ENCODE measurements around the gene PANX2. TPM values are rescaled to one million over a fixed set of nuclear protein-coding genes. Genes with fewer than 3 reads are reported as not detected.

Gene PANX2
- total and polyA plus RNA-seq, 2 donors (not counting 1 experiment from before 2014, with no cell fraction given): 0.04 to 0.59 TPM

DNA sequence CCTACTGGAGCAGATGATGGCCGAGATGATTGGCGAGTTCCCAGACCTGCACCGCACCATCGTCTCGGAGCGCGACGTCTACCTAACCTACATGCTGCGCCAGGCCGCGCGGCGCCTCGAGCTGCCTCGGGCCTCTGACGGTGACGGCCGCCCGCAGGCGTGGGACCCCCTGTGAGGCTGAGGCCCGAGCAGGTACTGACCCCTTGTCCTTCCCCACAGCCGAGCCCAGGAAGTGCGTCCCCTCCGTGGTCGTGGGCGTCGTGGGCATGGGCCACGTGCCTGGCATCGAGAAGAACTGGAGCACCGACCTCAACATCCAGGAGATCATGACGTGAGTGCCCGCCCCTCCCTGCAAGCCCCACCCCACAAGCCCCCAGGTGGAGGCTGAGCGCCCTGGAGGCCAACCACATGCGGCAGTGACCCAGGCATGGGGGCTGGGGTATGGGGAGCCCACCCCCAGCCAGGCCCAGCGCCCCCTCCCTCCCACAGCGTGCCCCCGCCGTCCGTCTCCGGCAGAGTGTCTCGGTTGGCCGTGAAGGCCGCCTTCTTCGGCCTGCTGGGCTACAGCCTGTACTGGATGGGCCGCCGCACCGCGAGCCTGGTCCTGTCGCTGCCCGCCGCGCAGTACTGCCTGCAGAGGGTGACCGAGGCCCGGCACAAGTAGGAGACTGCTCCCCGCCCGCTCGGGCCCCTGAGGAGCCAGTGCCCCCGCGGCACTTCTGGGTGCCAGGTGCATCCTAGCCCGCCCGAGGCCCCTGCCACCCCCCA is 27.5 kb downstream of the PANX2 start:
- ChIA-PET CTCF (no interaction called here), POLR2A (interaction anchor here (0.6 to 1.0 kb wide), 4 partner anchors 8 to 44 kb away, joined by 3 to 9 read pairs (median 5); no protein-coding TSS in a partner anchor)
- 93% methylated on average over 50 of the region's 61 CpGs for WGBS (ENCODE audit: insufficient coverage)
- H3K27ac Mint-ChIP-seq: peak overlapping the region; percentile 41
- H3K9me3 ChIP-seq (ENCODE audit: control extremely low read depth in 1 of 3, control insufficient read depth in 2 of 3, insufficient read depth in 1 of 3, low read length in 2 of 3): no peaks in the 10 kb centered on the region
- no peaks in the 10 kb centered on the region for H3K27me3 ChIP-seq (replicated peaks in 1 of 4; ENCODE audit: control extremely low read depth in 1 of 4, control insufficient read depth in 3 of 4, insufficient read depth in 4 of 4, low read length in 3 of 4)
- no peak overlapping the region for H3K9ac ChIP-seq (ENCODE audit: low read length)
- no peak overlapping the region for H3K27ac ChIP-seq (ENCODE audit: low read length in 2 of 2)
- peak overlapping the region; percentile 67 for H3K4me3 Mint-ChIP-seq
- H4K20me1 ChIP-seq (ENCODE audit: control insufficient read depth, insufficient read depth, low read length, poor library complexity, severe bottlenecking): peaks cover 13% of the 10 kb centered on the region
- intact Hi-C loops (cut with micrococcal nuclease): no loop called here
- peak; percentile 32 for DNase-seq
- no peaks in the 10 kb centered on the region for H3K27me3 Mint-ChIP-seq
- no peaks in the 10 kb centered on the region for H3K9me3 Mint-ChIP-seq (ENCODE audit: insufficient read depth)
- H3K79me2 ChIP-seq (ENCODE audit: control insufficient read depth, insufficient read depth, low read length): peaks cover 41% of the 10 kb centered on the region
- no peak overlapping the region for H3K4me3 ChIP-seq (ENCODE audit: control extremely low read depth in 1 of 5, extremely low read depth in 1 of 5, insufficient read depth in 1 of 5, low read depth in 2 of 5, low read length in 4 of 5)
- peaks cover 0 to 30% of the 10 kb centered on the region in 2 experiments for H3K36me3 ChIP-seq (replicated peaks in 1 of 2; ENCODE audit: control extremely low read depth in 1 of 2, control insufficient read depth in 1 of 2, extremely low read depth in 1 of 2, insufficient read depth in 2 of 2, low read length in 1 of 2)
- no peak for ATAC-seq (ENCODE audit: low read depth)
- TF ChIP-seq EZH2 (IDR thresholded peaks at IDR 0.05; ENCODE audit: borderline replicate concordance, insufficient read depth, low read depth, low read length, poor library complexity, severe bottlenecking): no peak
- TF ChIP-seq CTCF (IDR thresholded peaks at IDR 0.05): no peak
- peaks cover 42 to 52% of the 10 kb centered on the region in 2 donors for H3K4me1 ChIP-seq (ENCODE audit: control insufficient read depth in 2 of 2, insufficient read depth in 2 of 2, low read length in 2 of 2)
- peaks cover 26% of the 10 kb centered on the region for H3K4me1 Mint-ChIP-seq
- H3K4me2 ChIP-seq (replicated peaks; ENCODE audit: low read depth, low read length, poor library complexity, severe bottlenecking): no peak overlapping the region
- H2AFZ ChIP-seq (ENCODE audit: insufficient read depth, low read depth, low read length, poor library complexity, severe bottlenecking): no peak overlapping the region

- H3K27me3 ChIP-seq (replicated peaks in 1 of 4; ENCODE audit: control extremely low read depth in 1 of 4, control insufficient read depth in 3 of 4, insufficient read depth in 4 of 4, low read length in 3 of 4): no peaks in the 10 kb centered on the region
- CTCF ChIA-PET: interaction anchor here (1.0 kb wide), 1 partner anchor 27 kb away, joined by 3 read pairs; no protein-coding TSS in a partner anchor
- intact Hi-C loops (cut with micrococcal nuclease): no loop called here
- POLR2A ChIA-PET: interaction anchor here (0.6 to 1.0 kb wide), 4 partner anchors 8 to 133 kb away, joined by 3 to 9 read pairs (median 4); no protein-coding TSS in a partner anchor
- Mint-ChIP-seq H3K9me3 (ENCODE audit: insufficient read depth) (no peaks in the 10 kb centered on the region), H3K4me3 (no peak overlapping the region), H3K27ac (no peak overlapping the region), H3K27me3 (no peaks in the 10 kb centered on the region), H3K4me1 (peaks cover 28% of the 10 kb centered on the region)
- TF ChIP-seq EZH2 (IDR thresholded peaks at IDR 0.05; ENCODE audit: borderline replicate concordance, insufficient read depth, low read depth, low read length, poor library complexity, severe bottlenecking) (no peak), CTCF (IDR thresholded peaks at IDR 0.05) (no peak)
- H3K4me1 ChIP-seq (ENCODE audit: control insufficient read depth in 2 of 2, insufficient read depth in 2 of 2, low read length in 2 of 2): peaks cover 36 to 46% of the 10 kb centered on the region in 2 donors
- H3K27ac ChIP-seq (ENCODE audit: low read length in 2 of 2): no peak overlapping the region
- no peak overlapping the region for H3K4me2 ChIP-seq (replicated peaks; ENCODE audit: low read depth, low read length, poor library complexity, severe bottlenecking)
- ATAC-seq (ENCODE audit: low read depth): no peak
- H2AFZ ChIP-seq (ENCODE audit: insufficient read depth, low read depth, low read length, poor library complexity, severe bottlenecking): no peak overlapping the region
- H3K9ac ChIP-seq (ENCODE audit: low read length): no peak overlapping the region
- peaks cover 5 to 32% of the 10 kb centered on the region in 2 experiments for H3K36me3 ChIP-seq (replicated peaks in 1 of 2; ENCODE audit: control extremely low read depth in 1 of 2, control insufficient read depth in 1 of 2, extremely low read depth in 1 of 2, insufficient read depth in 2 of 2, low read length in 1 of 2)
- no peak overlapping the region for H3K4me3 ChIP-seq (ENCODE audit: control extremely low read depth in 1 of 5, extremely low read depth in 1 of 5, insufficient read depth in 1 of 5, low read depth in 2 of 5, low read length in 4 of 5)
- 96% methylated on average over 13 of the region's 16 CpGs for WGBS (ENCODE audit: insufficient coverage)
- DNase-seq: no peak
- no peaks in the 10 kb centered on the region for H3K9me3 ChIP-seq (ENCODE audit: control extremely low read depth in 1 of 3, control insufficient read depth in 2 of 3, insufficient read depth in 1 of 3, low read length in 2 of 3)
- peaks cover 7% of the 10 kb centered on the region for H4K20me1 ChIP-seq (ENCODE audit: control insufficient read depth, insufficient read depth, low read length, poor library complexity, severe bottlenecking)
- H3K79me2 ChIP-seq (ENCODE audit: control insufficient read depth, insufficient read depth, low read length): peaks cover 41% of the 10 kb centered on the region
Observed at GRCh38 chr22:50198624-50199017, 28.1 kb downstream of the PANX2 start.
